HEK293 (cell line): ENCODE measurements around the gene TCTN1.

Experiments
- ZNF274 ChIP-seq, 2 experiments: fragments of 200-500 bp in 1 of 2; fragments of 450-650 bp in 1 of 2; sonication (Bioruptor generic) in 1 of 2; formaldehyde crosslinking in 1 of 2; IDR thresholded peaks; 2 replicates each; pipeline versions ENCODE4 v1.5.1 to v1.6.1; 2014 to 2016; ENCODE audit warnings: borderline replicate concordance in 1 of 2, inconsistent platforms in 1 of 2, low read length in 1 of 2, missing biosample characterization in 1 of 2, missing genetic modification characterization in 1 of 2
- ZNF426 ChIP-seq: fragments of 450-650 bp; formaldehyde crosslinking; IDR thresholded peaks from 2 replicates; pipeline ENCODE4 v1.5.1; 2017; ENCODE audit warnings: missing biosample characterization, missing genetic modification characterization, mild to moderate bottlenecking, inconsistent platforms, moderate library complexity
- TF ChIP-seq, protein P1 (sequence below): fragments of 450-650 bp; formaldehyde crosslinking; IDR thresholded peaks from 2 replicates; pipeline ENCODE4 v1.5.1; 2016; ENCODE audit warnings: missing biosample characterization, missing genetic modification characterization
- TF ChIP-seq, protein P2 (sequence below): fragments of 450-650 bp; formaldehyde crosslinking; IDR thresholded peaks from 2 replicates; pipeline ENCODE4; 2016; ENCODE audit warnings: missing biosample characterization, missing genetic modification characterization
- TF ChIP-seq, protein P3 (sequence below): fragments of 450-650 bp; formaldehyde crosslinking; IDR thresholded peaks from 2 replicates; pipeline ENCODE4 v1.5.1; 2016; ENCODE audit warnings: missing biosample characterization, missing genetic modification characterization

DNA sequence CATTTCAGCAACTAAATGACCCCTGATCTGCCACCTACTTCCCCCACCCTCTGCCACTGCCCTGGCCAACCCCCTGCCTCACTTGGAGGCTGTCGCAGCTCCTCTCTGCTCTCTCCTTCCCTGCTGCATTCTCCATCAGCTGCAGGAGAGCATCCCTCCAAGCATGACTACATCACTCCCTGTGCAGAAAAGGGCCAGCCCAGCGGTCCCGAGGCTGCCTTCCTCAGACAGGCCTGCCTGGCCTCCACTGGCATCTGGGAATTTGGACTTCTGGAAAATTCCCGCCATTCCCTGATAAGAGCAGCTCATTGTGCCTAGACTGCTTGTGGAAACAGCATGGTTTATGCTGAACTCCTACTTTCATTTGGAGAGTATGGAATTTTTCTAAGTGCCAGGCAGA lies 62.2 kb downstream of the TCTN1 start:
- no peak for TF ChIP-seq ZNF426 (tag by site-specific recombination)
- TF ChIP-seq ZNF274 (IDR thresholded peaks at IDR 0.05; ENCODE audit: low read length), result no peak
- TF ChIP-seq ZNF274 (tag by site-specific recombination; IDR thresholded peaks at IDR 0.05; ENCODE audit: borderline replicate concordance), result no peak
- TF ChIP-seq, protein P1, sequence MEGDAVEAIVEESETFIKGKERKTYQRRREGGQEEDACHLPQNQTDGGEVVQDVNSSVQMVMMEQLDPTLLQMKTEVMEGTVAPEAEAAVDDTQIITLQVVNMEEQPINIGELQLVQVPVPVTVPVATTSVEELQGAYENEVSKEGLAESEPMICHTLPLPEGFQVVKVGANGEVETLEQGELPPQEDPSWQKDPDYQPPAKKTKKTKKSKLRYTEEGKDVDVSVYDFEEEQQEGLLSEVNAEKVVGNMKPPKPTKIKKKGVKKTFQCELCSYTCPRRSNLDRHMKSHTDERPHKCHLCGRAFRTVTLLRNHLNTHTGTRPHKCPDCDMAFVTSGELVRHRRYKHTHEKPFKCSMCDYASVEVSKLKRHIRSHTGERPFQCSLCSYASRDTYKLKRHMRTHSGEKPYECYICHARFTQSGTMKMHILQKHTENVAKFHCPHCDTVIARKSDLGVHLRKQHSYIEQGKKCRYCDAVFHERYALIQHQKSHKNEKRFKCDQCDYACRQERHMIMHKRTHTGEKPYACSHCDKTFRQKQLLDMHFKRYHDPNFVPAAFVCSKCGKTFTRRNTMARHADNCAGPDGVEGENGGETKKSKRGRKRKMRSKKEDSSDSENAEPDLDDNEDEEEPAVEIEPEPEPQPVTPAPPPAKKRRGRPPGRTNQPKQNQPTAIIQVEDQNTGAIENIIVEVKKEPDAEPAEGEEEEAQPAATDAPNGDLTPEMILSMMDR (tag by site-specific recombination), result no peak
- TF ChIP-seq, protein P2, sequence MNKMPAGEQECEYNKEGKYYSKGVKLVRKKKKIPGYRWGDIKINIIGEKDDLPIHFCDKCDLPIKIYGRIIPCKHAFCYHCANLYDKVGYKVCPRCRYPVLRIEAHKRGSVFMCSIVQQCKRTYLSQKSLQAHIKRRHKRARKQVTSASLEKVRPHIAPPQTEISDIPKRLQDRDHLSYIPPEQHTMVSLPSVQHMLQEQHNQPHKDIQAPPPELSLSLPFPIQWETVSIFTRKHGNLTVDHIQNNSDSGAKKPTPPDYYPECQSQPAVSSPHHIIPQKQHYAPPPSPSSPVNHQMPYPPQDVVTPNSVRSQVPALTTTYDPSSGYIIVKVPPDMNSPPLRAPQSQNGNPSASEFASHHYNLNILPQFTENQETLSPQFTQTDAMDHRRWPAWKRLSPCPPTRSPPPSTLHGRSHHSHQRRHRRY (tag by site-specific recombination), result no peak
- TF ChIP-seq, protein P3, sequence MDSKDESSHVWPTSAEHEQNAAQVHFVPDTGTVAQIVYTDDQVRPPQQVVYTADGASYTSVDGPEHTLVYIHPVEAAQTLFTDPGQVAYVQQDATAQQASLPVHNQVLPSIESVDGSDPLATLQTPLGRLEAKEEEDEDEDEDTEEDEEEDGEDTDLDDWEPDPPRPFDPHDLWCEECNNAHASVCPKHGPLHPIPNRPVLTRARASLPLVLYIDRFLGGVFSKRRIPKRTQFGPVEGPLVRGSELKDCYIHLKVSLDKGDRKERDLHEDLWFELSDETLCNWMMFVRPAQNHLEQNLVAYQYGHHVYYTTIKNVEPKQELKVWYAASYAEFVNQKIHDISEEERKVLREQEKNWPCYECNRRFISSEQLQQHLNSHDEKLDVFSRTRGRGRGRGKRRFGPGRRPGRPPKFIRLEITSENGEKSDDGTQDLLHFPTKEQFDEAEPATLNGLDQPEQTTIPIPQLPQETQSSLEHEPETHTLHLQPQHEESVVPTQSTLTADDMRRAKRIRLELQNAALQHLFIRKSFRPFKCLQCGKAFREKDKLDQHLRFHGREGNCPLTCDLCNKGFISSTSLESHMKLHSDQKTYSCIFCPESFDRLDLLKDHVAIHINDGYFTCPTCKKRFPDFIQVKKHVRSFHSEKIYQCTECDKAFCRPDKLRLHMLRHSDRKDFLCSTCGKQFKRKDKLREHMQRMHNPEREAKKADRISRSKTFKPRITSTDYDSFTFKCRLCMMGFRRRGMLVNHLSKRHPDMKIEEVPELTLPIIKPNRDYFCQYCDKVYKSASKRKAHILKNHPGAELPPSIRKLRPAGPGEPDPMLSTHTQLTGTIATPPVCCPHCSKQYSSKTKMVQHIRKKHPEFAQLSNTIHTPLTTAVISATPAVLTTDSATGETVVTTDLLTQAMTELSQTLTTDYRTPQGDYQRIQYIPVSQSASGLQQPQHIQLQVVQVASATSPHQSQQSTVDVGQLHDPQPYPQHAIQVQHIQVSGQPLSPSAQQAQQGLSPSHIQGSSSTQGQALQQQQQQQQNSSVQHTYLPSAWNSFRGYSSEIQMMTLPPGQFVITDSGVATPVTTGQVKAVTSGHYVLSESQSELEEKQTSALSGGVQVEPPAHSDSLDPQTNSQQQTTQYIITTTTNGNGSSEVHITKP, result no peak
